ENCODE results near the gene FKBP5. TPM values are rescaled to one million over a fixed set of nuclear protein-coding genes. Genes with fewer than 3 reads are reported as not detected.

FKBP5 gene
- total RNA-seq, 1 donor from 2014 or later, result 142 TPM

DNA sequence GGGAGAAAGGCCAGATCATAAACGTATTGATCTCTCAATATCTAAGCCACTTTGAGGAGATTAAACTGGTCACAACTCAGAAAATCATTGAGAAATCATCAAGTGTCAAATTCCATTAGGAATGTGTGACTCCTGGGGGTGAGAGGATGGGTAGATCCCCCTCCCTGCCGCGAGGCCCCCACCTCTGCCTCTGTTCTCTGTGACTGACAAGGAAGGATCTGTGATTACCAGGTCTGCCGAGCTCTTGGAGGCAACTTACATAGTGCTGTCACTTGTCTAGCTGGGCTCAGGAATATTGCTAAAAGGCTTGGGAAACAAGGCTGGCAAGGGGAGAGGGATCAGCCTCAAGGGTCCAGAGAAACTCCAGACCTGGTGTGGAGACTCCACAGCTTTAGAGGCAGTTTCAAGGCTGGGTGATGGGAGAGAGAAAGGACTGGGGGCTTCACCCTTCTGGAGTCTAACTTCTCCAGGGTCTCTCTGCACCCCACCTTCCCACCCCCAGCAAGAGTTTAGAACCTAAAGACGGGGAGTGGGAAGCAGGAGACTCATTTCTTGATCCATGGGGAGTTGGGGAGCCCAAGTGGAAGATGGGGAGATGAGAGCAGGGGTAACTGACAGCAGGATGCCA, 36.5 kb upstream of the FKBP5 start:
- Histone ChIP-seq H3K27ac (peak overlapping the region; percentile 99), H3K36me3 (no peaks in the 10 kb centered on the region), H3K27me3 (no peaks in the 10 kb centered on the region), H3K4me1 (peaks cover 76% of the 10 kb centered on the region), H3K4me3 (no peak overlapping the region), H3K9me3 (no peaks in the 10 kb centered on the region)
- ATAC-seq (no peak), DNase-seq (no peak)
- TF ChIP-seq, protein P1, sequence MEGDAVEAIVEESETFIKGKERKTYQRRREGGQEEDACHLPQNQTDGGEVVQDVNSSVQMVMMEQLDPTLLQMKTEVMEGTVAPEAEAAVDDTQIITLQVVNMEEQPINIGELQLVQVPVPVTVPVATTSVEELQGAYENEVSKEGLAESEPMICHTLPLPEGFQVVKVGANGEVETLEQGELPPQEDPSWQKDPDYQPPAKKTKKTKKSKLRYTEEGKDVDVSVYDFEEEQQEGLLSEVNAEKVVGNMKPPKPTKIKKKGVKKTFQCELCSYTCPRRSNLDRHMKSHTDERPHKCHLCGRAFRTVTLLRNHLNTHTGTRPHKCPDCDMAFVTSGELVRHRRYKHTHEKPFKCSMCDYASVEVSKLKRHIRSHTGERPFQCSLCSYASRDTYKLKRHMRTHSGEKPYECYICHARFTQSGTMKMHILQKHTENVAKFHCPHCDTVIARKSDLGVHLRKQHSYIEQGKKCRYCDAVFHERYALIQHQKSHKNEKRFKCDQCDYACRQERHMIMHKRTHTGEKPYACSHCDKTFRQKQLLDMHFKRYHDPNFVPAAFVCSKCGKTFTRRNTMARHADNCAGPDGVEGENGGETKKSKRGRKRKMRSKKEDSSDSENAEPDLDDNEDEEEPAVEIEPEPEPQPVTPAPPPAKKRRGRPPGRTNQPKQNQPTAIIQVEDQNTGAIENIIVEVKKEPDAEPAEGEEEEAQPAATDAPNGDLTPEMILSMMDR (IDR thresholded peaks at IDR 0.05), result no peak
- intact Hi-C loops (cut with DNase I), result loop anchor here (5.0 kb wide), 1 partner anchor 38 kb away; the partner anchor contains the start of gene FKBP5

DNA sequence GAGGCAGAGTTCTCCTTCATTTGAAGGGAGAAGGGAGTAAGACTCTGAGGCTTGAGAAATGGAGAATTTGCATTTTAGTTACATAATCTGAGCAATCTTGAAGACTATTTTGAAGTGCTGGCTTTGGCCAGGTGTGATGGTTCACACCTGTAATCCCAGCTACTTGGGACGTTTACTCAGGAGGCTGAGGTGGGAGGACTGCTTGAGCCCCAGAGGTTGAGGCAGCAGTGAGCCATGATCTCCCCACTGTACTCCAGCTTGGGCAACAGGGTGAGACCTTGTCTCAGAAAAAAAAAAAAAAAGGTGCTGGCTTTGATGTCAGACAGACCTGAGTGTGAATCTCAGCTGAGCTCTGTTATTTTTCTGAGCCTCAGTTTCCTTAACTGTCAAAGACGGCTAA, 35.8 kb upstream of the FKBP5 start:
- H3K36me3 ChIP-seq, result no peaks in the 10 kb centered on the region
- ATAC-seq (no peak), DNase-seq (peak; percentile 21)
- peaks cover 76% of the 10 kb centered on the region for H3K4me1 ChIP-seq
- no peaks in the 10 kb centered on the region for H3K9me3 ChIP-seq
- TF ChIP-seq, protein P1 (IDR thresholded peaks at IDR 0.05), result no peak
- peak overlapping the region; percentile 99 for H3K27ac ChIP-seq
- no peaks in the 10 kb centered on the region for H3K27me3 ChIP-seq
- intact Hi-C loops (cut with DNase I), result no loop called here
- no peak overlapping the region for H3K4me3 ChIP-seq

DNA sequence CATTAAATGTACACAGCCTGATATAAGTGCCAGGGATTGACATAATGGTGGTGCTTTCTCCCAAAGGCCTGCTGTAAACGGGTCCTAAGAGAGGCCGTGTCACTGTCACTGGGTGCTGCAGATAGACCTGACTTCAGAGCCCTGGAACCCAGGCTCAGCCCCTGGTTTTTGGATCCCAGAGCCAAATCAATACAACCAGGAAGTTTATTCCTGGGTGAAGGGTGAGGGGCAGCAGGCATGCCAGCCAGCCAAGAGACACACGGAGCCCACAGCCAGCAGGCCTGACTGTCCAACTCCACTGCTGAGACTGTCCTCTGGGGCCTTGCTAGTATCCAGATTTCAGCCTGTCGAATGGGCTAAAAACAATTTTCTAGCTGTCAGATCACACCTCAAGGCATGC, 35.3 kb upstream of the FKBP5 start:
- Histone ChIP-seq H3K4me1 (peaks cover 76% of the 10 kb centered on the region), H3K27ac (peak overlapping the region; percentile 99)
- ATAC-seq, result no peak

DNA sequence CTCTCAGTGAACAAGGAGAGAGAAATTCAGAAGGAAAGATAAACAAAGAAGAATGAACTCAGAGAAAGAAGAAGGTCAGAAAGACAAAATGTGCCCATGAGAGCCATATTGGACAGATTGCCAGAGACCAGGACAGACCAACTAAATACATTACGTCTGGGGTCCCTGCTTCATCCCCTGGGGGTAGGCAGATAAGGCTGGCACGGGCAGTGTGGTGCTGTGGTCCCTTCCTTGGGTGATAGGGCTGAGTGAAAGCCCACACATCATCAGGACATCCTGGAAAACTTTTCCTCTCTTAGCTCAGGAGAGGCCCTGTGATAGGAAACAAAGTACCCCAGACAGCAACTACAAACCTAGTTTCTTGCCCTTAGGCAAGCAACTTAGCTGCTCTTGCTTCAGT, 34.9 kb upstream of the FKBP5 start:
- Histone ChIP-seq H3K4me1 (peaks cover 76% of the 10 kb centered on the region), H3K27me3 (no peaks in the 10 kb centered on the region), H3K9me3 (no peaks in the 10 kb centered on the region), H3K36me3 (no peaks in the 10 kb centered on the region), H3K4me3 (no peak overlapping the region), H3K27ac (peak overlapping the region; percentile 99)
- intact Hi-C loops (cut with DNase I), result no loop called here
- DNase-seq (peak; percentile 6), ATAC-seq (no peak)
- TF ChIP-seq, protein P1 (IDR thresholded peaks at IDR 0.05), result no peak

More for the DNA sequence above, 35.3 kb upstream of the FKBP5 start:
- H3K36me3 ChIP-seq, result no peaks in the 10 kb centered on the region
- H3K27me3 ChIP-seq, result no peaks in the 10 kb centered on the region
- intact Hi-C loops (cut with DNase I), result no loop called here
- peak; percentile 32 for DNase-seq
- H3K9me3 ChIP-seq, result no peaks in the 10 kb centered on the region
- TF ChIP-seq, protein P1 (IDR thresholded peaks at IDR 0.05), result no peak
- H3K4me3 ChIP-seq, result no peak overlapping the region

DNA sequence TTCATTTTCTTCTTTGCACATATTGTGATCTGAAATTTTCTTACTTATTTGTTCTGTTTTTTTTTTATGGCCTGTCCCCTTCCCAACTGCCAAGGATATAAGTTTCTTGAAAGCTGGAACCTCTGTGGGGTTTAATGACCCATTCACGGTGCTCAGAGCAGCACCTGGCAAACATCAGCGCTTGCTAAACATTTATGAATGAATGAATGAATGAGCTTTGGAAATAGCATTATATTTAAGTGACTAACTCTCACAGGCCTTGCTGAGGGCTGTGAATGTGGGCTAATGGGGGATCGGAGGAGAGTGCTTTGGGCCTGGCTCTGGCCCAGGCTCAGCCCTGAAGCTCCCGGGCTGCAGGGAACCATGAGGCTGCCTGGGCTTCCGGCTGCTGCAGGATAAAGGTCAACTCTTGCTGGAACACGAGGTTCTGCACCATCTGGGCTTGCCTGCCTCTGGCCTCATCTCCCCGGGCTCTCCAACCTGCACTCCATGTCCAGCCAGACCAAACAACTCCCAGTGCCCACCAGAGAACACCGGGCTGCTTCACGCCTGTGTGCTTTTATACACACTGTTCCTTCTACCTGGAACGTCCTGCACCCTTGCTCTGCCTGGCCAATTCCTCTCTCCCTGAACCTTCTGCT, 33.5 kb upstream of the FKBP5 start:
- TF ChIP-seq, protein P1 (IDR thresholded peaks at IDR 0.05), result no peak
- Histone ChIP-seq H3K9me3 (no peaks in the 10 kb centered on the region), H3K36me3 (no peaks in the 10 kb centered on the region), H3K4me3 (no peak overlapping the region), H3K27me3 (no peaks in the 10 kb centered on the region), H3K4me1 (peaks cover 75% of the 10 kb centered on the region), H3K27ac (no peak overlapping the region)
- ATAC-seq, result no peak
- DNase-seq, result peak; percentile 66
- intact Hi-C loops (cut with DNase I), result no loop called here

Measured in upper lobe of right lung (tissue), 1 donor.